GM19043 (cell line): Measurements from ENCODE around the gene RBM20.
"Not testable (repeated sequence)": the region's sequence is repeated elsewhere in the genome, so short reads cannot be mapped to it uniquely, and the experiment has no call there.

Experiments
- ATAC-seq: cut with Tn5 transposase; IDR thresholded peaks from one replicate; pipeline ENCODE4 v1.9.1; 2021; ENCODE audit warnings: low read depth; ENCODE audit not compliant: unreplicated experiment

RBM20 gene

GRCh38 chr10:110625356-110625894, 18.7 kb upstream of the RBM20 start:
- ATAC-seq = no peak

- ATAC-seq = no peak
Measured at GRCh38 chr10:110625951-110626855, 17.9 kb upstream of the RBM20 start.

GRCh38 chr10:110628161-110628560, 16.0 kb upstream of the RBM20 start:
- ATAC-seq = no peak

GRCh38 chr10:110629680-110630191, 14.4 kb upstream of the RBM20 start:
- ATAC-seq = no peak

GRCh38 chr10:110631934-110632333, 12.2 kb upstream of the RBM20 start:
- ATAC-seq = no peak

- no peak for ATAC-seq
Measured at GRCh38 chr10:110632591-110633215, 11.4 kb upstream of the RBM20 start.

- no peak for ATAC-seq
Measured at GRCh38 chr10:110634527-110635209, 9.5 kb upstream of the RBM20 start.

GRCh38 chr10:110636572-110636931, 7.6 kb upstream of the RBM20 start:
- no peak for ATAC-seq

GRCh38 chr10:110636932-110637557, 7.1 kb upstream of the RBM20 start:
- no peak for ATAC-seq

GRCh38 chr10:110637558-110638053, 6.5 kb upstream of the RBM20 start:
- ATAC-seq = no peak

GRCh38 chr10:110638319-110638718, 5.8 kb upstream of the RBM20 start:
- no peak for ATAC-seq

- ATAC-seq = not testable (repeated sequence)
Measured at GRCh38 chr10:110639046-110639445, 5.1 kb upstream of the RBM20 start.

- not testable (repeated sequence) for ATAC-seq
Measured at GRCh38 chr10:110639858-110640257, 4.3 kb upstream of the RBM20 start.

GRCh38 chr10:110641256-110641655, 2.9 kb upstream of the RBM20 start:
- ATAC-seq = no peak

GRCh38 chr10:110642204-110643034, 1.7 kb upstream of the RBM20 start:
- ATAC-seq = no peak

- no peak for ATAC-seq
Measured at GRCh38 chr10:110643035-110643652, 992 bp upstream of the RBM20 start.

GRCh38 chr10:110644598-110645462, 694 bp downstream of the RBM20 start:
- no peak for ATAC-seq
